ENCODE results near the gene CREB3L2.
A peak's percentile ranks its signal among the peaks of the same experiment; 100 is the strongest.
"Not testable (repeated sequence)": the region's sequence is repeated elsewhere in the genome, so short reads cannot be mapped to it uniquely, and the experiment has no call there.

Gene CREB3L2

GRCh38 chr7:137968339-137968738 lies 33.5 kb downstream of the CREB3L2 start:
- not testable (repeated sequence) for H4K8ac ChIP-seq (ENCODE audit: low read length); H2BK5ac ChIP-seq (ENCODE audit: low read depth, low read length, poor library complexity, severe bottlenecking); H3K79me1 ChIP-seq (replicated peaks; ENCODE audit: low read length, poor library complexity, severe bottlenecking); H3K4me1 ChIP-seq (ENCODE audit: control insufficient read depth, insufficient read depth, low read depth, low read length); H3K4me2 ChIP-seq (ENCODE audit: low read length, poor library complexity, severe bottlenecking); H2AFZ ChIP-seq (ENCODE audit: low read depth, low read length); H2BK120ac ChIP-seq (ENCODE audit: low read depth, low read length); H4K91ac ChIP-seq (ENCODE audit: low read length); H3K18ac ChIP-seq (ENCODE audit: low read depth in 1 of 2, low read length in 2 of 2); H3K4me3 ChIP-seq (ENCODE audit: insufficient read depth in 1 of 2, low read depth in 1 of 2, low read length in 2 of 2); H3K4ac ChIP-seq (ENCODE audit: low read depth in 1 of 2, low read length in 2 of 2); H3K9me3 ChIP-seq (ENCODE audit: control insufficient read depth, low read length); H3K27me3 ChIP-seq (ENCODE audit: control insufficient read depth in 1 of 2, insufficient read depth in 1 of 2, low read length in 2 of 2); H3K14ac ChIP-seq (ENCODE audit: low read length in 2 of 2); H2BK15ac ChIP-seq (ENCODE audit: low read depth, poor library complexity, severe bottlenecking); DNase-seq; H3K36me3 ChIP-seq (ENCODE audit: control insufficient read depth in 1 of 2, insufficient read depth in 2 of 2, low read depth in 1 of 2, low read length in 2 of 2)
- Histone ChIP-seq H2BK12ac (ENCODE audit: low read length in 2 of 2) (peak overlapping the region in 1 of 2 experiments; percentile 6), H3K9ac (ENCODE audit: low read length) (peak overlapping the region; percentile 19), H3K27ac (ENCODE audit: low read length, poor library complexity, severe bottlenecking) (peak overlapping the region; percentile 81), H3K23ac (ENCODE audit: low read length in 2 of 2) (peak overlapping the region in 1 of 2 experiments; percentile 48), H2AK5ac (ENCODE audit: low read length, severe bottlenecking) (peak overlapping the region; percentile 91)
- 100% methylated on average over 3 of the region's 4 CpGs for WGBS

- Histone ChIP-seq H2AK5ac (ENCODE audit: low read length, severe bottlenecking) (peak overlapping the region; percentile 95), H2BK5ac (ENCODE audit: low read depth, low read length, poor library complexity, severe bottlenecking) (peak overlapping the region; percentile 22), H3K14ac (ENCODE audit: low read length in 2 of 2) (no peak overlapping the region), H3K18ac (ENCODE audit: low read depth in 1 of 2, low read length in 2 of 2) (peak overlapping the region; percentile 5 to 26), H3K9ac (ENCODE audit: low read length) (no peak overlapping the region), H3K27me3 (ENCODE audit: control insufficient read depth in 1 of 2, insufficient read depth in 1 of 2, low read length in 2 of 2) (no peaks in the 10 kb centered on the region), H2BK12ac (ENCODE audit: low read length in 2 of 2) (no peak overlapping the region), H3K23ac (ENCODE audit: low read length in 2 of 2) (no peak overlapping the region), H3K4me3 (ENCODE audit: insufficient read depth in 1 of 2, low read depth in 1 of 2, low read length in 2 of 2) (no peak overlapping the region), H2BK120ac (ENCODE audit: low read depth, low read length) (peak overlapping the region; percentile 11), H2AFZ (ENCODE audit: low read depth, low read length) (no peak overlapping the region), H2BK15ac (ENCODE audit: low read depth, poor library complexity, severe bottlenecking) (no peak overlapping the region), H3K27ac (ENCODE audit: low read length, poor library complexity, severe bottlenecking) (peak overlapping the region; percentile 81), H3K9me3 (ENCODE audit: control insufficient read depth, low read length) (no peaks in the 10 kb centered on the region), H3K36me3 (ENCODE audit: control insufficient read depth in 1 of 2, insufficient read depth in 2 of 2, low read depth in 1 of 2, low read length in 2 of 2) (peaks cover 0 to 1% of the 10 kb centered on the region in 2 experiments), H3K4me2 (ENCODE audit: low read length, poor library complexity, severe bottlenecking) (no peak overlapping the region), H4K91ac (ENCODE audit: low read length) (peak overlapping the region; percentile 57), H3K79me1 (replicated peaks; ENCODE audit: low read length, poor library complexity, severe bottlenecking) (peaks cover 8% of the 10 kb centered on the region), H3K4me1 (ENCODE audit: control insufficient read depth, insufficient read depth, low read depth, low read length) (peaks cover 7% of the 10 kb centered on the region), H3K4ac (ENCODE audit: low read depth in 1 of 2, low read length in 2 of 2) (peak overlapping the region; percentile 9 to 57), H4K8ac (ENCODE audit: low read length) (peak overlapping the region; percentile 35)
- peak; percentile 68 for DNase-seq
- 61% methylated on average over 12 of the region's 12 CpGs for WGBS
Observed at GRCh38 chr7:137967143-137968018, 34.5 kb downstream of the CREB3L2 start.

GRCh38 chr7:137966641-137967142 lies 35.2 kb downstream of the CREB3L2 start:
- Histone ChIP-seq H2BK15ac (ENCODE audit: low read depth, poor library complexity, severe bottlenecking) (peak overlapping the region; percentile 18), H3K79me1 (replicated peaks; ENCODE audit: low read length, poor library complexity, severe bottlenecking) (peaks cover 9% of the 10 kb centered on the region), H3K4me3 (ENCODE audit: insufficient read depth in 1 of 2, low read depth in 1 of 2, low read length in 2 of 2) (no peak overlapping the region), H4K8ac (ENCODE audit: low read length) (no peak overlapping the region), H3K4me2 (ENCODE audit: low read length, poor library complexity, severe bottlenecking) (no peak overlapping the region), H3K23ac (ENCODE audit: low read length in 2 of 2) (no peak overlapping the region), H2BK5ac (ENCODE audit: low read depth, low read length, poor library complexity, severe bottlenecking) (peak overlapping the region; percentile 22), H3K36me3 (ENCODE audit: control insufficient read depth in 1 of 2, insufficient read depth in 2 of 2, low read depth in 1 of 2, low read length in 2 of 2) (peaks cover 0 to 3% of the 10 kb centered on the region in 2 experiments), H2AFZ (ENCODE audit: low read depth, low read length) (no peak overlapping the region), H2AK5ac (ENCODE audit: low read length, severe bottlenecking) (peak overlapping the region; percentile 95), H2BK120ac (ENCODE audit: low read depth, low read length) (no peak overlapping the region), H4K91ac (ENCODE audit: low read length) (no peak overlapping the region), H3K27ac (ENCODE audit: low read length, poor library complexity, severe bottlenecking) (peak overlapping the region; percentile 81), H3K27me3 (ENCODE audit: control insufficient read depth in 1 of 2, insufficient read depth in 1 of 2, low read length in 2 of 2) (no peaks in the 10 kb centered on the region), H3K9ac (ENCODE audit: low read length) (no peak overlapping the region), H3K4me1 (ENCODE audit: control insufficient read depth, insufficient read depth, low read depth, low read length) (peaks cover 8% of the 10 kb centered on the region), H2BK12ac (ENCODE audit: low read length in 2 of 2) (no peak overlapping the region), H3K18ac (ENCODE audit: low read depth in 1 of 2, low read length in 2 of 2) (no peak overlapping the region), H3K9me3 (ENCODE audit: control insufficient read depth, low read length) (no peaks in the 10 kb centered on the region), H3K4ac (ENCODE audit: low read depth in 1 of 2, low read length in 2 of 2) (no peak overlapping the region), H3K14ac (ENCODE audit: low read length in 2 of 2) (no peak overlapping the region)
- WGBS = 100% methylated on average over 2 of the region's 4 CpGs
- no peak for DNase-seq

- H2AK5ac ChIP-seq (ENCODE audit: low read length, severe bottlenecking) = peak overlapping the region; percentile 7
- no peak overlapping the region for H3K18ac ChIP-seq (ENCODE audit: low read depth in 1 of 2, low read length in 2 of 2)
- no peak overlapping the region for H2AFZ ChIP-seq (ENCODE audit: low read depth, low read length)
- no peaks in the 10 kb centered on the region for H3K27me3 ChIP-seq (ENCODE audit: control insufficient read depth in 1 of 2, insufficient read depth in 1 of 2, low read length in 2 of 2)
- no peak for DNase-seq
- no peak overlapping the region for H3K4me2 ChIP-seq (ENCODE audit: low read length, poor library complexity, severe bottlenecking)
- H2BK15ac ChIP-seq (ENCODE audit: low read depth, poor library complexity, severe bottlenecking) = no peak overlapping the region
- H2BK12ac ChIP-seq (ENCODE audit: low read length in 2 of 2) = peak overlapping the region; percentile 0 to 35
- no peak overlapping the region for H3K4me3 ChIP-seq (ENCODE audit: insufficient read depth in 1 of 2, low read depth in 1 of 2, low read length in 2 of 2)
- no peak overlapping the region for H4K91ac ChIP-seq (ENCODE audit: low read length)
- no peak overlapping the region for H3K9ac ChIP-seq (ENCODE audit: low read length)
- H2BK120ac ChIP-seq (ENCODE audit: low read depth, low read length) = no peak overlapping the region
- no peak overlapping the region for H3K23ac ChIP-seq (ENCODE audit: low read length in 2 of 2)
- peaks cover 0 to 3% of the 10 kb centered on the region in 2 experiments for H3K36me3 ChIP-seq (ENCODE audit: control insufficient read depth in 1 of 2, insufficient read depth in 2 of 2, low read depth in 1 of 2, low read length in 2 of 2)
- H3K14ac ChIP-seq (ENCODE audit: low read length in 2 of 2) = no peak overlapping the region
- no peaks in the 10 kb centered on the region for H3K9me3 ChIP-seq (ENCODE audit: control insufficient read depth, low read length)
- H3K79me1 ChIP-seq (replicated peaks; ENCODE audit: low read length, poor library complexity, severe bottlenecking) = peaks cover 11% of the 10 kb centered on the region
- peak overlapping the region; percentile 19 for H4K8ac ChIP-seq (ENCODE audit: low read length)
- H2BK5ac ChIP-seq (ENCODE audit: low read depth, low read length, poor library complexity, severe bottlenecking) = no peak overlapping the region
- H3K27ac ChIP-seq (ENCODE audit: low read length, poor library complexity, severe bottlenecking) = no peak overlapping the region
- WGBS = 100% methylated on average over 1 of the region's 2 CpGs
- peaks cover 11% of the 10 kb centered on the region for H3K4me1 ChIP-seq (ENCODE audit: control insufficient read depth, insufficient read depth, low read depth, low read length)
- no peak overlapping the region for H3K4ac ChIP-seq (ENCODE audit: low read depth in 1 of 2, low read length in 2 of 2)
Observed at GRCh38 chr7:137965942-137966640, 35.8 kb downstream of the CREB3L2 start.

Measured in mesenchymal stem cell (in vitro differentiated cells and primary cell).